Measurements from ENCODE around the gene ALDH4A1. TPM values are rescaled to one million over a fixed set of nuclear protein-coding genes. Genes with fewer than 3 reads are reported as not detected.

Gene ALDH4A1
- total RNA-seq, 4 donors from 2014 or later = 25.0 to 33.0 (median 29.6) TPM

DNA sequence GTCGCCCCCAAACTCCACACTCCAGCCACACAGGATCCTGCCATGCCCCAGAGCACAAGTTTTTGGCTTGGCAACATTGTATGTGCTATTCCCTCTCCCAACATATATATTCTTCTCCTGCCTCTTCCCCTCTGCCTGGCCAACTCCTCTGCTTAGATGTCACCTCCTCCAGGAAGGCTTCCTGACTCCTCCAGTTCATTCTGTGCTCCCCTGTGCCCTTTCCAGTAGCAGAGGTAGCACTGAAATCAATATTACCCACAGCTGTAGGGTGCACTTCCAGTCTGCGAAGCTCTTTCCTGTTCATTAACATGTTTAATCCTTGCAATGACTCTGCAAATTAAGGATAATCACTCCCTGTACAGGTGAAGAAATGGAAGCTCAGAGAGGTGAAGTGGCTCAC, 21.2 kb downstream of the ALDH4A1 start:
- WGBS = 75% methylated on average over 2 of the region's 2 CpGs
- Histone ChIP-seq H3K9me3 (no peaks in the 10 kb centered on the region), H3K36me3 (peaks cover 7% of the 10 kb centered on the region), H3K4me1 (peaks cover 51% of the 10 kb centered on the region), H3K27me3 (no peaks in the 10 kb centered on the region), H3K4me3 (no peak overlapping the region), H3K27ac (no peak overlapping the region)
- no peak for DNase-seq (ENCODE audit: low spot score in 2 of 2)
- TF ChIP-seq POLR2A (IDR thresholded peaks at IDR 0.05) (no peak), EP300 (IDR thresholded peaks at IDR 0.05) (no peak), POLR2AphosphoS5 (IDR thresholded peaks at IDR 0.05) (no peak)
- TF ChIP-seq, protein P1, sequence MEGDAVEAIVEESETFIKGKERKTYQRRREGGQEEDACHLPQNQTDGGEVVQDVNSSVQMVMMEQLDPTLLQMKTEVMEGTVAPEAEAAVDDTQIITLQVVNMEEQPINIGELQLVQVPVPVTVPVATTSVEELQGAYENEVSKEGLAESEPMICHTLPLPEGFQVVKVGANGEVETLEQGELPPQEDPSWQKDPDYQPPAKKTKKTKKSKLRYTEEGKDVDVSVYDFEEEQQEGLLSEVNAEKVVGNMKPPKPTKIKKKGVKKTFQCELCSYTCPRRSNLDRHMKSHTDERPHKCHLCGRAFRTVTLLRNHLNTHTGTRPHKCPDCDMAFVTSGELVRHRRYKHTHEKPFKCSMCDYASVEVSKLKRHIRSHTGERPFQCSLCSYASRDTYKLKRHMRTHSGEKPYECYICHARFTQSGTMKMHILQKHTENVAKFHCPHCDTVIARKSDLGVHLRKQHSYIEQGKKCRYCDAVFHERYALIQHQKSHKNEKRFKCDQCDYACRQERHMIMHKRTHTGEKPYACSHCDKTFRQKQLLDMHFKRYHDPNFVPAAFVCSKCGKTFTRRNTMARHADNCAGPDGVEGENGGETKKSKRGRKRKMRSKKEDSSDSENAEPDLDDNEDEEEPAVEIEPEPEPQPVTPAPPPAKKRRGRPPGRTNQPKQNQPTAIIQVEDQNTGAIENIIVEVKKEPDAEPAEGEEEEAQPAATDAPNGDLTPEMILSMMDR (IDR thresholded peaks at IDR 0.05) = no peak

DNA sequence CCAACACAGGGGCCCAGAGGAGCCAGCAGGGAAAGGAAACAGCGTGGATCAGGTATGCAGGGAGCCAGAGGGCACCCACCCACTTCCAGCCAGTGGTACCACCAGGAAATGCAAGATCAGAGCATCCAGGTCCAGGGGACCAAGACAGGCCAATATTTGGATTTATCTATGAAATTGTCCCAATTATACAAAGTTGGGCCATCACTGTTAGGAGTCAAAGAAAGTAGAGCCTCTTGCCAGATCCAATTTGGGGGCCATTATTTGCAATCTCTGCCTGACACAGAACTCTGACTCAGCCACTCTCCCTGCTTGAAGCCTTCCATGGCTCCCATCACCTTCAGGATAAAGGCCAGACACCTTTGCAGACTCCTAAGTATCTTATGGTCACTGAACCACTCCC, 21.8 kb downstream of the ALDH4A1 start:
- Histone ChIP-seq H3K36me3 (peaks cover 7% of the 10 kb centered on the region), H3K27ac (no peak overlapping the region), H3K4me1 (peaks cover 47% of the 10 kb centered on the region), H3K27me3 (no peaks in the 10 kb centered on the region), H3K4me3 (no peak overlapping the region), H3K9me3 (no peaks in the 10 kb centered on the region)
- TF ChIP-seq, protein P1 (IDR thresholded peaks at IDR 0.05) = no peak
- no peak for TF ChIP-seq POLR2AphosphoS5 (IDR thresholded peaks at IDR 0.05)
- DNase-seq (ENCODE audit: low spot score in 2 of 2) = no peak
- WGBS = 100% methylated on average over 1 of the region's 1 CpG

DNA sequence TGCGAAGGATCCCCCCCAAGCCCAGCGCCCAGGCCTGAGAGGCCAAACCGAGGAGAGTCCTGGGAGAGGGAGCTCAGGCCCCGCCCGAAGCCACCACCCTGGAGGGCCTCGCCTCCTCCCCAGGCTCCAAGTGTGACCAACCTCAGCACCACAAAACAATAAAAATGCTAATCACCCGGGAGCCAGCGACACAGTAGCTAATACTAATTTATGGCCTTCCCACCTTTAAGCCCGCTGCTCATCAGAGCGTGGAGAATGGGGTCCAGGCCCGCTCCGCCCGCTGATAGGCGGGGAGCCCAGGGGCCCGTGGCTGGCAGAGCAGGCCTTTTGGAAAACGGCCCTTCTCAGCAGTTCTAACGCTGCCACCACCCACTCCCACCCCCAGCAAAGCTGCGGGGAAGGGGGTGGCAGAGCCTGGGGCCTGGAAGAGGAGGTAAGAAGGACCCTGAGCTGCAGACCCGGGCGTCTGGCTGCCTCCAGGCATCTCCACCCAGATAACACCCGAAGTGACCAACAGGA, 22.5 kb downstream of the ALDH4A1 start:
- Histone ChIP-seq H3K27me3 (no peaks in the 10 kb centered on the region), H3K36me3 (peaks cover 7% of the 10 kb centered on the region), H3K4me1 (peaks cover 50% of the 10 kb centered on the region), H3K27ac (no peak overlapping the region), H3K9me3 (no peaks in the 10 kb centered on the region), H3K4me3 (no peak overlapping the region)
- TF ChIP-seq, protein P1 (IDR thresholded peaks at IDR 0.05) = no peak
- TF ChIP-seq POLR2AphosphoS5 (IDR thresholded peaks at IDR 0.05) (no peak), POLR2A (IDR thresholded peaks at IDR 0.05) (no peak), EP300 (IDR thresholded peaks at IDR 0.05) (no peak)
- 27% methylated on average over 9 of the region's 21 CpGs for WGBS
- no peak for DNase-seq (ENCODE audit: low spot score in 2 of 2)

DNA sequence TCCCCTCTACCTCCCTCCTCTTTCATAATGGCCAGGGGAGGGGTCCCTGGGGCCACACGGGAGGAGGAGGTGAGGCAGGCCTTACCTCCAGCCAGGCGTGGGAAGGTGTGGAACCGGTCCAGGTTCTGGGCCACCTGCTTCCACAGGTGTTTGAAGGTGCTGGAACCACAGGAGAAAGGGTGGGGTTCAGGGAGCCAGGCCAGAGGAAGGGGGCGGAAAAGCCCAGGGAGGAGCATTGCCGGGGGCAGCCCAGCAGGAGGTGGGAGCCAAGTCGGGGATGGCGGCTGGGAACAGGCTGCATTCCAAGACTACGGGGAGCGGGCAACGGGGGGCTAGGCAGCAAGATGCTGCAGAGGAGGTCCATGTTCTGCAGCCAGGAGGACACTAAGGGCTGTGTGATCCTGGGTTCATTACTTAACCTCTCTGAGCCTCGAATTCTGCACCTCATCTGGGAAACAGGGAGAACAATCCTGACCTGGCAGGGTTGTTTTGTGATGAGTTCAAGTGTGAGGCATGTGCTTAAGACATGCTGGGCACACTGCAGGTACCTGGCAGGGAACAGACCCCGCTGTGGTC, 23.1 kb downstream of the ALDH4A1 start:
- TF ChIP-seq POLR2A (IDR thresholded peaks at IDR 0.05) (no peak), POLR2AphosphoS5 (IDR thresholded peaks at IDR 0.05) (no peak), EP300 (IDR thresholded peaks at IDR 0.05) (no peak)
- TF ChIP-seq, protein P1 (IDR thresholded peaks at IDR 0.05) = no peak
- no peak for DNase-seq (ENCODE audit: low spot score in 2 of 2)
- no peaks in the 10 kb centered on the region for H3K27me3 ChIP-seq

DNA sequence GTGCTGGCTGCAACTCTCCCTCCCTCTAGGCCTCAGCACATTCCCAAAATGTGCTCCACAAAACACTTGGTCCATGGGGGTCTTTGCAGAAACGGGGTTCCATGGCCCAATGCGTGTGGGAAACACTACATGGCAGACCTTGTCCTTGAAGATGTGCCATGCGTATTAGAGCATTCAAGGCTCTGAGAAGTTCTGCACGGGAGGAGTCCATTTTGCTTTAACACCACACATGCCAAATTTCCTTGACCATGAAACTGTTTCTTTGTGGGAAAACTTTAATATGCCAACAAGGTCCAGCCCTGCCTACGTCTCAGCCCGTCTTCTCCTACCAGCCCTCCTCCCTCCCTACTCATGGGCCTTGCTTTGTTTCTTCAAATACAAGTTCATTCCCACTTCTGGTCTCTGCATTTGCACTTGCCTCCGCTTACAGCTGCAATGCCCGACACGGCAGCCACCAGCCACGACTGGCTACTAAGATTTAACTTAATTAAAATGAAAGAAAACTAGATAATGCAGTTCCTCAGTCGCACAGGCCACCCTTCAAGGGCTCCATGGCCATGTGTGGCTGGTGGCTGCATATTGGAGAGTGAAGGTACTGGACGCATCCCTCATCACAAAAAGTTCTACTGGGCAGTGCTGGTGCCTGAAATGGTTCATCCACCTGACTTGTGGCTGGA, 23.7 kb downstream of the ALDH4A1 start:
- no peaks in the 10 kb centered on the region for H3K27me3 ChIP-seq
- H3K27ac ChIP-seq = no peak overlapping the region
- H3K4me1 ChIP-seq = peaks cover 38% of the 10 kb centered on the region
- peaks cover 13% of the 10 kb centered on the region for H3K36me3 ChIP-seq
- no peaks in the 10 kb centered on the region for H3K9me3 ChIP-seq
- TF ChIP-seq, protein P1 (IDR thresholded peaks at IDR 0.05) = no peak
- no peak for TF ChIP-seq POLR2A (IDR thresholded peaks at IDR 0.05)
- no peak for TF ChIP-seq EP300 (IDR thresholded peaks at IDR 0.05)
- TF ChIP-seq POLR2AphosphoS5 (IDR thresholded peaks at IDR 0.05) = no peak
- WGBS = 85% methylated on average over 12 of the region's 12 CpGs
- H3K4me3 ChIP-seq = no peak overlapping the region
- no peak for DNase-seq (ENCODE audit: low spot score in 2 of 2)

More for the DNA sequence above, 23.1 kb downstream of the ALDH4A1 start:
- Histone ChIP-seq H3K36me3 (peaks cover 7% of the 10 kb centered on the region), H3K4me3 (no peak overlapping the region), H3K4me1 (peaks cover 44% of the 10 kb centered on the region), H3K27ac (no peak overlapping the region), H3K9me3 (no peaks in the 10 kb centered on the region)
- WGBS = 58% methylated on average over 11 of the region's 12 CpGs
